ENCODE measurements around the gene CLCA2.

The CLCA2 gene

GRCh38 chr1:86423873-86424272, at the start of gene CLCA2:
Gene CLCA2, plus strand, starts transcription at chr1:86424171. Its CDS starts 77 bp downstream, at chr1:86424248.
- no peak within 1 kb of the TSS for H3K27ac ChIP-seq (ENCODE audit: low read depth, low read length)
- H3K27me3 ChIP-seq (ENCODE audit: control insufficient read depth in 1 of 2, insufficient read depth in 2 of 2, low read length in 2 of 2) = no peaks in the 10 kb centered on the region
- H3K4me3 ChIP-seq (ENCODE audit: low read depth in 1 of 2, low read length in 2 of 2) = no peak within 1 kb of the TSS
- no peak within 1 kb of the TSS for H3K9ac ChIP-seq (ENCODE audit: low read depth in 1 of 2, low read length in 2 of 2)
- no peaks in the 10 kb centered on the region for H3K4me1 ChIP-seq (ENCODE audit: control insufficient read depth in 1 of 2, insufficient read depth in 2 of 2, low read length in 2 of 2)
- H3K36me3 ChIP-seq (ENCODE audit: control insufficient read depth in 1 of 2, insufficient read depth in 2 of 2, low read length in 2 of 2) = no peaks in the 10 kb centered on the region
- H3K9me3 ChIP-seq (ENCODE audit: control insufficient read depth in 1 of 2, low read length in 2 of 2) = no peaks in the 10 kb centered on the region

GRCh38 chr1:86375688-86376087, 48.3 kb upstream of the CLCA2 start:
- peaks cover 0 to 4% of the 10 kb centered on the region in 2 donors for H3K9me3 ChIP-seq (ENCODE audit: control insufficient read depth in 1 of 2, low read length in 2 of 2)
- no peak overlapping the region for H3K4me3 ChIP-seq (ENCODE audit: low read depth in 1 of 2, low read length in 2 of 2)

GRCh38 chr1:86377341-86377740, 46.6 kb upstream of the CLCA2 start:
- peaks cover 0 to 3% of the 10 kb centered on the region in 2 donors for H3K36me3 ChIP-seq (ENCODE audit: control insufficient read depth in 1 of 2, insufficient read depth in 2 of 2, low read length in 2 of 2)
- H3K9ac ChIP-seq (ENCODE audit: low read depth in 1 of 2, low read length in 2 of 2) = no peak overlapping the region
- no peak overlapping the region for H3K27ac ChIP-seq (ENCODE audit: low read depth, low read length)
- no peak overlapping the region for H3K4me3 ChIP-seq (ENCODE audit: low read depth in 1 of 2, low read length in 2 of 2)
- peaks cover 0 to 4% of the 10 kb centered on the region in 2 donors for H3K9me3 ChIP-seq (ENCODE audit: control insufficient read depth in 1 of 2, low read length in 2 of 2)
- H3K27me3 ChIP-seq (ENCODE audit: control insufficient read depth in 1 of 2, insufficient read depth in 2 of 2, low read length in 2 of 2) = no peaks in the 10 kb centered on the region
- no peaks in the 10 kb centered on the region for H3K4me1 ChIP-seq (ENCODE audit: control insufficient read depth in 1 of 2, insufficient read depth in 2 of 2, low read length in 2 of 2)

More at GRCh38 chr1:86375688-86376087, 48.3 kb upstream of the CLCA2 start:
- Histone ChIP-seq H3K4me1 (ENCODE audit: control insufficient read depth in 1 of 2, insufficient read depth in 2 of 2, low read length in 2 of 2) (no peaks in the 10 kb centered on the region), H3K36me3 (ENCODE audit: control insufficient read depth in 1 of 2, insufficient read depth in 2 of 2, low read length in 2 of 2) (peaks cover 0 to 3% of the 10 kb centered on the region in 2 donors), H3K27me3 (ENCODE audit: control insufficient read depth in 1 of 2, insufficient read depth in 2 of 2, low read length in 2 of 2) (no peaks in the 10 kb centered on the region), H3K9ac (ENCODE audit: low read depth in 1 of 2, low read length in 2 of 2) (no peak overlapping the region), H3K27ac (ENCODE audit: low read depth, low read length) (no peak overlapping the region)

- H3K4me3 ChIP-seq (ENCODE audit: low read depth in 1 of 2, low read length in 2 of 2) = no peak overlapping the region
- peaks cover 0 to 4% of the 10 kb centered on the region in 2 donors for H3K9me3 ChIP-seq (ENCODE audit: control insufficient read depth in 1 of 2, low read length in 2 of 2)
- no peaks in the 10 kb centered on the region for H3K4me1 ChIP-seq (ENCODE audit: control insufficient read depth in 1 of 2, insufficient read depth in 2 of 2, low read length in 2 of 2)
- peaks cover 0 to 3% of the 10 kb centered on the region in 2 donors for H3K36me3 ChIP-seq (ENCODE audit: control insufficient read depth in 1 of 2, insufficient read depth in 2 of 2, low read length in 2 of 2)
- no peak overlapping the region for H3K9ac ChIP-seq (ENCODE audit: low read depth in 1 of 2, low read length in 2 of 2)
- H3K27me3 ChIP-seq (ENCODE audit: control insufficient read depth in 1 of 2, insufficient read depth in 2 of 2, low read length in 2 of 2) = no peaks in the 10 kb centered on the region
- no peak overlapping the region for H3K27ac ChIP-seq (ENCODE audit: low read depth, low read length)
Measured at GRCh38 chr1:86378813-86379212, 45.2 kb upstream of the CLCA2 start.

- peaks cover 0 to 4% of the 10 kb centered on the region in 2 donors for H3K9me3 ChIP-seq (ENCODE audit: control insufficient read depth in 1 of 2, low read length in 2 of 2)
- no peaks in the 10 kb centered on the region for H3K4me1 ChIP-seq (ENCODE audit: control insufficient read depth in 1 of 2, insufficient read depth in 2 of 2, low read length in 2 of 2)
- no peaks in the 10 kb centered on the region for H3K36me3 ChIP-seq (ENCODE audit: control insufficient read depth in 1 of 2, insufficient read depth in 2 of 2, low read length in 2 of 2)
- no peak overlapping the region for H3K4me3 ChIP-seq (ENCODE audit: low read depth in 1 of 2, low read length in 2 of 2)
- no peaks in the 10 kb centered on the region for H3K27me3 ChIP-seq (ENCODE audit: control insufficient read depth in 1 of 2, insufficient read depth in 2 of 2, low read length in 2 of 2)
- no peak overlapping the region for H3K27ac ChIP-seq (ENCODE audit: low read depth, low read length)
- H3K9ac ChIP-seq (ENCODE audit: low read depth in 1 of 2, low read length in 2 of 2) = no peak overlapping the region
Measured at GRCh38 chr1:86380257-86380861, 43.6 kb upstream of the CLCA2 start.

GRCh38 chr1:86381223-86381622, 42.7 kb upstream of the CLCA2 start:
- H3K27ac ChIP-seq (ENCODE audit: low read depth, low read length) = no peak overlapping the region
- H3K4me3 ChIP-seq (ENCODE audit: low read depth in 1 of 2, low read length in 2 of 2) = no peak overlapping the region
- H3K4me1 ChIP-seq (ENCODE audit: control insufficient read depth in 1 of 2, insufficient read depth in 2 of 2, low read length in 2 of 2) = no peaks in the 10 kb centered on the region
- H3K36me3 ChIP-seq (ENCODE audit: control insufficient read depth in 1 of 2, insufficient read depth in 2 of 2, low read length in 2 of 2) = no peaks in the 10 kb centered on the region
- no peak overlapping the region for H3K9ac ChIP-seq (ENCODE audit: low read depth in 1 of 2, low read length in 2 of 2)
- H3K9me3 ChIP-seq (ENCODE audit: control insufficient read depth in 1 of 2, low read length in 2 of 2) = peaks cover 0 to 4% of the 10 kb centered on the region in 2 donors
- H3K27me3 ChIP-seq (ENCODE audit: control insufficient read depth in 1 of 2, insufficient read depth in 2 of 2, low read length in 2 of 2) = no peaks in the 10 kb centered on the region

- Histone ChIP-seq H3K9me3 (ENCODE audit: control insufficient read depth in 1 of 2, low read length in 2 of 2) (no peaks in the 10 kb centered on the region), H3K27ac (ENCODE audit: low read depth, low read length) (no peak overlapping the region), H3K36me3 (ENCODE audit: control insufficient read depth in 1 of 2, insufficient read depth in 2 of 2, low read length in 2 of 2) (no peaks in the 10 kb centered on the region), H3K4me1 (ENCODE audit: control insufficient read depth in 1 of 2, insufficient read depth in 2 of 2, low read length in 2 of 2) (no peaks in the 10 kb centered on the region), H3K27me3 (ENCODE audit: control insufficient read depth in 1 of 2, insufficient read depth in 2 of 2, low read length in 2 of 2) (no peaks in the 10 kb centered on the region), H3K9ac (ENCODE audit: low read depth in 1 of 2, low read length in 2 of 2) (no peak overlapping the region), H3K4me3 (ENCODE audit: low read depth in 1 of 2, low read length in 2 of 2) (no peak overlapping the region)
Measured at GRCh38 chr1:86382878-86383277, 41.1 kb upstream of the CLCA2 start.

- H3K4me3 ChIP-seq (ENCODE audit: low read depth in 1 of 2, low read length in 2 of 2) = no peak overlapping the region
- H3K4me1 ChIP-seq (ENCODE audit: control insufficient read depth in 1 of 2, insufficient read depth in 2 of 2, low read length in 2 of 2) = peaks cover 0 to 5% of the 10 kb centered on the region in 2 donors
- H3K27me3 ChIP-seq (ENCODE audit: control insufficient read depth in 1 of 2, insufficient read depth in 2 of 2, low read length in 2 of 2) = no peaks in the 10 kb centered on the region
- no peaks in the 10 kb centered on the region for H3K36me3 ChIP-seq (ENCODE audit: control insufficient read depth in 1 of 2, insufficient read depth in 2 of 2, low read length in 2 of 2)
- no peak overlapping the region for H3K27ac ChIP-seq (ENCODE audit: low read depth, low read length)
- no peaks in the 10 kb centered on the region for H3K9me3 ChIP-seq (ENCODE audit: control insufficient read depth in 1 of 2, low read length in 2 of 2)
- H3K9ac ChIP-seq (ENCODE audit: low read depth in 1 of 2, low read length in 2 of 2) = no peak overlapping the region
Measured at GRCh38 chr1:86387916-86388627, 35.9 kb upstream of the CLCA2 start.

GRCh38 chr1:86388777-86389176, 35.2 kb upstream of the CLCA2 start:
- Histone ChIP-seq H3K27ac (ENCODE audit: low read depth, low read length) (peak overlapping the region; percentile 36), H3K36me3 (ENCODE audit: control insufficient read depth in 1 of 2, insufficient read depth in 2 of 2, low read length in 2 of 2) (no peaks in the 10 kb centered on the region), H3K9ac (ENCODE audit: low read depth in 1 of 2, low read length in 2 of 2) (no peak overlapping the region), H3K27me3 (ENCODE audit: control insufficient read depth in 1 of 2, insufficient read depth in 2 of 2, low read length in 2 of 2) (no peaks in the 10 kb centered on the region), H3K9me3 (ENCODE audit: control insufficient read depth in 1 of 2, low read length in 2 of 2) (no peaks in the 10 kb centered on the region), H3K4me1 (ENCODE audit: control insufficient read depth in 1 of 2, insufficient read depth in 2 of 2, low read length in 2 of 2) (peaks cover 0 to 5% of the 10 kb centered on the region in 2 donors), H3K4me3 (ENCODE audit: low read depth in 1 of 2, low read length in 2 of 2) (no peak overlapping the region)

GRCh38 chr1:86389307-86389706, 34.7 kb upstream of the CLCA2 start:
- no peaks in the 10 kb centered on the region for H3K9me3 ChIP-seq (ENCODE audit: control insufficient read depth in 1 of 2, low read length in 2 of 2)
- H3K4me1 ChIP-seq (ENCODE audit: control insufficient read depth in 1 of 2, insufficient read depth in 2 of 2, low read length in 2 of 2) = peaks cover 0 to 5% of the 10 kb centered on the region in 2 donors
- peak overlapping the region; percentile 67 for H3K27ac ChIP-seq (ENCODE audit: low read depth, low read length)
- H3K9ac ChIP-seq (ENCODE audit: low read depth in 1 of 2, low read length in 2 of 2) = no peak overlapping the region
- H3K4me3 ChIP-seq (ENCODE audit: low read depth in 1 of 2, low read length in 2 of 2) = no peak overlapping the region
- H3K27me3 ChIP-seq (ENCODE audit: control insufficient read depth in 1 of 2, insufficient read depth in 2 of 2, low read length in 2 of 2) = no peaks in the 10 kb centered on the region
- H3K36me3 ChIP-seq (ENCODE audit: control insufficient read depth in 1 of 2, insufficient read depth in 2 of 2, low read length in 2 of 2) = no peaks in the 10 kb centered on the region
